Natural killer cell treated with Interleukin-12 subunit alpha and Interleukin-12 subunit beta and Interleukin-15 and Interleukin-18, amount 100 ng/mL, for 72 hours (primary cell): ENCODE data around the gene CH25H. TPM values are rescaled to one million over a fixed set of nuclear protein-coding genes. Genes with fewer than 3 reads are reported as not detected.

Experiments used
- ATAC-seq, 2 donors: fragments of 150-1000 bp; cut with Tn5 transposase in 1 of 2; sonication (Bioruptor Pico), chemical (Tn5 transposase) in 1 of 2; 2 replicates each; pipeline ENCODE4 v1.10.0; 2021
- DNase-seq: peaks from one replicate; pipeline ENCODE4 v3.0.0; 2022; ENCODE audit warnings: low spot score
- H3K27ac Mint-ChIP-seq, 2 donors: 1 replicate in 1 of 2; 2 replicates in 1 of 2; pipeline ENCODE4 v1.8.0; 2022; ENCODE audit warnings: mixed read lengths in 2 of 2, mild to moderate bottlenecking in 1 of 2, moderate library complexity in 1 of 2
- H3K27me3 Mint-ChIP-seq, 2 donors: 1 replicate in 1 of 2; 2 replicates in 1 of 2; pipeline ENCODE4 v1.8.0; 2022; ENCODE audit warnings: mixed read lengths in 2 of 2
- H3K36me3 Mint-ChIP-seq: one replicate; pipeline ENCODE4 v1.8.0; 2022; ENCODE audit warnings: mixed read lengths
- H3K4me1 Mint-ChIP-seq, 2 donors: 1 replicate in 1 of 2; 2 replicates in 1 of 2; pipeline ENCODE4 v1.8.0; 2022; ENCODE audit warnings: low read depth in 2 of 2, mixed read lengths in 2 of 2, mild to moderate bottlenecking in 1 of 2
- H3K4me3 Mint-ChIP-seq: one replicate; pipeline ENCODE4 v1.8.0; 2022; ENCODE audit warnings: mixed read lengths
- H3K9me3 Mint-ChIP-seq: 2 replicates; pipeline ENCODE4 v1.8.0; 2022; ENCODE audit warnings: mixed read lengths
- total RNA-seq, 2 donors: library from RNA; stranded (reverse); gene quantifications; one replicate each; pipeline ENCODE4 v1.2.3, GENCODE V29; 2022

The CH25H gene
- total RNA-seq, 2 donors from 2014 or later: not detected

DNA sequence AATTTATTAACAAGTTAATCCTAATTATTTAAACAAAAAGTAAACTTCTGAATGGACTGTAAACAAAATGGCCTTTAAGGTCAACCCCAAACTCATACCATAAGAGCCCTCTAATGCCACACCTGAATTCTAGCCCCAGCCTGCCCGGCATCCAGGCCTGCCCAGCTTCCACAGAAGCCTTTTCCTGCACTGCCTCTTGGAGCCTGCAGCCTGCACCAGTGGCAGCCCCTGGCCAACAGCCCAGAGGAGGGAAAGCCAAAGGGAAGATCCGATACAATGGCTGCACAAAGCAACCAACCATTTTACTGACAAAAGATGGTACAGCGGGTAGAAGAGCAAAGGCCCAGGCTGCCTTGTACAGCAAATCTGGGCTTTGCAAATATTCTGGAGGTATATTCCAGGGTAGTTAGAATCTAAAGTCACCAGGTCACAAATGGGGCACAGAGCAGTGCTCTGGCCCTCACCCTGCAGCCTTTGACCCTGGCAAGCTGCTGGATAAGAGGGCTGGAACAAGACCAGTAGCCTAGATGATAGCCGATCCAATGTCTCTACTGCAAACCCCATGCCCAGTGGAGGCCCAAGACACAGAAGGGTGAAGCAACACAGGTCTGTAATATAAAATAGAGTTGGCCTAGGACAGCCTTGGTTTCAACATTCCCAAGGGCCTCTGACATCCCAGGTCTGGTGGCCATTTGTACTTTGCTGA, 12.5 kb upstream of the CH25H start:
- Mint-ChIP-seq H3K27ac (no peak overlapping the region), H3K4me1 (peaks cover 0 to 9% of the 10 kb centered on the region in 2 donors), H3K27me3 (no peaks in the 10 kb centered on the region), H3K4me3 (no peak overlapping the region), H3K36me3 (no peaks in the 10 kb centered on the region), H3K9me3 (no peaks in the 10 kb centered on the region)
- DNase-seq: no peak
- ATAC-seq: no peak

DNA sequence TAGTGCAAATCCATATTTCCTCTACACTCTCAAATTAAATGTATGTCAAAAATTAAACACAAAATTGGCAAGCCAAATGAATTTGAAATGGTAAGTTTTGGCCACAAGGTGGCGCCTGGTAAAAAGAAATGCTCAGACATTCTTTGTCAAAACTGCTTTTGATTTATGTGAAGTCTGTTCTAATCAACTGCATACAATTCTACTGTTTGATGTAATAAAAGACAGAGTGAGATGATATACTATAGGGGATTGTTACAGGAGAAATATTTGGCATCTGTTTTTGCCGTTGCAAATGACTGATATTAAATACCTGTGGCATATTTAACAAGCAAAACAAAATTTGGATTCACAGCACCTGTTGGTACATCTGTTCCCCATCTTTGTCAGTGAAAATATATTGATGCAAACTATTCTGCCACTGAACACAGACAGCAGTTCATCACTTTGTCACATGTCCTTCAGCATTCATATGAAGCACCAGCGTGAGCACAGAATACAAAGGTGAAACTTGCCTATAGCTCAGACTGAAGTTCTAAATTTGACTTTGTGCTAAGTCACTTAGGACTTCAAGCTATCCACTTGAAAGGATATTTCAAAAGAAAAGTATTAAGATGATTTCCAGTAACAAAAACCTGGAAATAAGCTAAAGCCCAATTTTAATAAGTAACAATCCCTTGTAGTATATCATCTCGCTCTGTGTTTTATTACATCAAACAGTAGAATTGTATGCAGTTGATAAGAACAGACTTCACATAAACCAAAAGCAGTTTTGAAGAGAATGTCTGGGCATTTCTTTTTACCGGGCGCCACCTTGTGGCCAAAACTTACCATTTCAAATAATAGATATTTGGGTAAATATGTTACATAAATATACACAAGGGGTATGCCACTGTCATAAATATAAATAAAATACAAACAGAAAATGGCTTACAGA, 10.2 kb upstream of the CH25H start:
- peak; percentile 69 for DNase-seq
- no peak overlapping the region for H3K4me3 Mint-ChIP-seq
- no peak for ATAC-seq
- no peak overlapping the region for H3K27ac Mint-ChIP-seq
- no peaks in the 10 kb centered on the region for H3K36me3 Mint-ChIP-seq
- peaks cover 3 to 9% of the 10 kb centered on the region in 2 donors for H3K4me1 Mint-ChIP-seq
- no peaks in the 10 kb centered on the region for H3K27me3 Mint-ChIP-seq
- H3K9me3 Mint-ChIP-seq: no peaks in the 10 kb centered on the region

DNA sequence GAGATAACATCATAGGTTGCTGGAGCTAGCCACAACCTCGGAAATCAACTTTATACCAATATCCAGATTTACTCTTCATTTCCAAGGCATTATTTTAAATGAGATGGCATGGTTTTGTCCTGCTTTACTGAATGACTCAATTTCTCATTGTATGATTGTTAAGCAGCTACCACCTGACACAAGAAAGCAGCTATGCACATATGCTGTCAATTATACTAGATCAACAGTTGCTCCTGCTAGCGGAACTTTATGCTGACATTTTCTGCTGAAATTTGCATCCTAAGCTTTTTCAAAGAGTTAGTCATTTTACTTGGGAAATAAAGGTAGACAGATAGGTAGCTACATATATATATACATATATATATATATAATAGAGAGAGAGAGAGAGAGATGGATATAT, 8.9 kb upstream of the CH25H start:
- no peaks in the 10 kb centered on the region for H3K9me3 Mint-ChIP-seq
- ATAC-seq (no peak), DNase-seq (no peak)
- no peak overlapping the region for H3K27ac Mint-ChIP-seq
- no peak overlapping the region for H3K4me3 Mint-ChIP-seq
- peaks cover 3 to 9% of the 10 kb centered on the region in 2 donors for H3K4me1 Mint-ChIP-seq
- H3K27me3 Mint-ChIP-seq: peaks cover 4 to 8% of the 10 kb centered on the region in 2 donors
- H3K36me3 Mint-ChIP-seq: no peaks in the 10 kb centered on the region

DNA sequence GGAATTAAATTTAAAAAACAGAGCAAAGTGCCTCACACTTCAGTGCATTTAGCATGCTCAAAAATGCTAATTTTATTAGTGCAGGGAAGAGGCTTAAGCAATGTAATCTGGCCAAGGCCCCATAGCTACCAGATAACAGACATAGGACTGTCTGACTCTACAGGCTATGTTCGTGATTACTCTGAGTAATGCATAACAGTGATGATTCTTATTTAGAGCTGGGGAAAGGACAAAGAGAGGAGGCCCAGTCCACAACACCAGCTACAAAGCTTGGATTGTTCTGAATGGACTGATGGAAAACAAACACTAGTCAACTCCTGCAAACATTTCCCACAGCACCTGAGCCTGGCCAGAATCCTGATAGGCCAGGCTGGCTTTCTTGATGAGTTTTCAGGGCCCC, 8.4 kb upstream of the CH25H start:
- H3K9me3 Mint-ChIP-seq: no peaks in the 10 kb centered on the region
- ATAC-seq (no peak), DNase-seq (no peak)
- H3K27ac Mint-ChIP-seq: no peak overlapping the region
- no peak overlapping the region for H3K4me3 Mint-ChIP-seq
- no peaks in the 10 kb centered on the region for H3K36me3 Mint-ChIP-seq
- H3K4me1 Mint-ChIP-seq: peaks cover 3 to 9% of the 10 kb centered on the region in 2 donors
- H3K27me3 Mint-ChIP-seq: peaks cover 9 to 14% of the 10 kb centered on the region in 2 donors

DNA sequence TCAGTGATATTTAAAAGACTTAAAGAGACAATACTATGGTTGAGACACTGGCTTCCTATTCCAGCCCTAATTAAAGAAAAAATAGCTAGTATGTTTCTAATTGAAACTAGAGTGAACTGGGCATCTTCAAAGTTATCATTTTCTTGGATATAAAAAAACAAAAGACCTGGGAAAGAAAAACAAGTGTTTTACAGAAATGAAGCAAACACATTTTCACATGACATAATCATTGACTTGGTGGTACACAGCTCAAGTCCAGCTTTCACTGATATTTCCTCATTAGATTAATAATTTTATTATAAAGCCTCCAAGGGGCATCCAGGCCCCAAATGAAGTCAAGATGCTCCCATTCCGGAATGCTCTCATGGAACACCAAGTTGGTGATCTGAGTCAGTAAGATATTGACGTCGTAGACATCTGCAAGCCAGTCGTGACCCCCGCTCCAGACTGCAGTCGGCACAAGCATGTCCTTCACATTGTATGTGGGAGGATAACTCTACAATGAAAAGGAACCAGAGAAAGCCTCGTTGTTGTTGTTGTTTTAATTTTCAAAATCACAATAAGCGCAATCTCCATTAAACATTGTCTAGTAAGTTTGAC, 7.5 kb upstream of the CH25H start:
- ATAC-seq (no peak), DNase-seq (no peak)
- Mint-ChIP-seq H3K36me3 (no peaks in the 10 kb centered on the region), H3K4me1 (peaks cover 3 to 9% of the 10 kb centered on the region in 2 donors), H3K9me3 (no peaks in the 10 kb centered on the region), H3K27me3 (peaks cover 12 to 21% of the 10 kb centered on the region in 2 donors), H3K4me3 (no peak overlapping the region), H3K27ac (no peak overlapping the region)

DNA sequence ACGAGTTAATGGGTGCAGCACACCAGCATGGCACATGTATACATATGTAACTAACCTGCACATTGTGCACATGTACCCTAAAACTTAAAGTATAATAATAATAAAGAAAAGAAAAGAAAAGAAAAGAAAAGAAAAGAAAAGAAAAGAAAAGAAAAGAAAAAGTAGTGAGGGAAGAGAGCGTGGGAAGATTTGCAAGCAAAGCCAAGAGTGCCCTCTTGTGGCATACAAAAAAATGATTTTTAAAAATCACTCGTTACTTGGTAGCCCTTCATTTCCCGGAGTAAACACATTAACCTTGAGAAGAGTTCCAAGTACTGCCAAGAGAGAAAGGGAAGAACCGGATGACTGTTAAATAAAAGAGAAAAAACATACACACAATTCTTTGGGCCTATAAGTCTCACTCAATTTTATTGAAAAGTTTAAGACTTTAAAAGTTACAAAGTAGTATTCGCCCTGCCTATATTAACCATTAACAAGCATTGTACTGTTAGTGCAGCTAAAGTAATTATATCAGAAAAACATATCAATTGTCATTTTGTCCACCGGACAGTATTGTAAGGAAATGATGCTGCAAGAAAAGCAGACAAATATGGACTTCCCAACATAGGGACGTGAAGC, 6.2 kb upstream of the CH25H start:
- Mint-ChIP-seq H3K4me1 (peaks cover 3 to 9% of the 10 kb centered on the region in 2 donors), H3K27ac (no peak overlapping the region), H3K36me3 (no peaks in the 10 kb centered on the region), H3K4me3 (no peak overlapping the region), H3K27me3 (peaks cover 16 to 33% of the 10 kb centered on the region in 2 donors), H3K9me3 (no peaks in the 10 kb centered on the region)
- DNase-seq (no peak), ATAC-seq (no peak)

DNA sequence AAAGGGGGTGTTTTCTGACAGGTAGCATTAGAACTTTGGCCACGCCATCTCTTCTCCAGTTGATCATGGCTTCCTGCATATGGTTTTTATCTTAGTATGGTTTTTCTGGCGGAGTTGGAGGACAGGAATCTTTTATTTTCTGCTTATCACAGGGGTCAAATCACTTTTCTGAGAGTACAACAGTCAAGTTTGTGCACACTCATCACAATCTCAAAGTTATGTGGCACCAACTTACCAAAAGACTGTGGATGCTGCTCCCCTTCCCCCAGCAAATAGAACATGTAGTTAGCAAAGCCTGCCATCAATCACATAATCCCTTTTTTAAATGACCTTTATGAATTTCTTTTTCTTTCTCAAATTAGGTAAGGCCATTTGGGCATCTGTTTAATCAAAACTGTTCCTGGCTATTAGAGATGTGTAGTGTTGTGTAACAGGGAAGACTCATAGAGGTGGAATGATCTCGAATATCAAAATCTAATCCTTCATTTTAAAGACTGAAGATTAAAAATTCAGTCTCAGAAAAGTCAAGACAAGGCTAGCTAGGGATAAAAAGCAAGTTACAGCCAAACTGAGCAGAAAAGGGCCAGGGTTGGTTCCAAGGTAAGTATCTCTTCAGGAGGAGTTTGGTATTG, 3.8 kb upstream of the CH25H start:
- H3K4me1 Mint-ChIP-seq: peaks cover 14 to 15% of the 10 kb centered on the region in 2 donors
- H3K4me3 Mint-ChIP-seq: no peak overlapping the region
- H3K27me3 Mint-ChIP-seq: peaks cover 24 to 43% of the 10 kb centered on the region in 2 donors
- no peaks in the 10 kb centered on the region for H3K36me3 Mint-ChIP-seq
- ATAC-seq: no peak
- H3K27ac Mint-ChIP-seq: no peak overlapping the region
- no peaks in the 10 kb centered on the region for H3K9me3 Mint-ChIP-seq
- no peak for DNase-seq

DNA sequence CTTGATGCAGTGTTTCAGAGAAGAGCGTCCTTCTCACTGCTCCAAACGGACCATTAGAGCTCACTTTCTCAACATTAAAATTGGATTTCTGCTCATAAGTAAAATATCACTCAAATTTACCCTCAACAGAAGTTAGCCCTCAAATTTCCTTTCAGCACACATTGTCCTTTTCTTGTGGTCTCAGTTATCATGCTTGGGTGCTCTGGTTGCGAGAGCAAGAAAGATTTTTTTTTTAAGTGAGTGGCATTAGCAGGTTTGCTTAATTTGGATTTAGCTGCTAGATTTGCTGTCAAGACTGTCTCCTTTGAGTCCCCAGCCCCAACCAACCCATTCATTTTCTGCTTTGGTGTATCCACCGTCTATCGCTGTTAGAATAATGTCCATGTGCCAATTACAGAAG, 2.6 kb upstream of the CH25H start:
- Mint-ChIP-seq H3K27me3 (peaks cover 28 to 50% of the 10 kb centered on the region in 2 donors), H3K27ac (no peak overlapping the region), H3K9me3 (no peaks in the 10 kb centered on the region), H3K4me3 (no peak overlapping the region), H3K4me1 (peaks cover 14 to 15% of the 10 kb centered on the region in 2 donors), H3K36me3 (no peaks in the 10 kb centered on the region)
- DNase-seq (no peak), ATAC-seq (no peak)

DNA sequence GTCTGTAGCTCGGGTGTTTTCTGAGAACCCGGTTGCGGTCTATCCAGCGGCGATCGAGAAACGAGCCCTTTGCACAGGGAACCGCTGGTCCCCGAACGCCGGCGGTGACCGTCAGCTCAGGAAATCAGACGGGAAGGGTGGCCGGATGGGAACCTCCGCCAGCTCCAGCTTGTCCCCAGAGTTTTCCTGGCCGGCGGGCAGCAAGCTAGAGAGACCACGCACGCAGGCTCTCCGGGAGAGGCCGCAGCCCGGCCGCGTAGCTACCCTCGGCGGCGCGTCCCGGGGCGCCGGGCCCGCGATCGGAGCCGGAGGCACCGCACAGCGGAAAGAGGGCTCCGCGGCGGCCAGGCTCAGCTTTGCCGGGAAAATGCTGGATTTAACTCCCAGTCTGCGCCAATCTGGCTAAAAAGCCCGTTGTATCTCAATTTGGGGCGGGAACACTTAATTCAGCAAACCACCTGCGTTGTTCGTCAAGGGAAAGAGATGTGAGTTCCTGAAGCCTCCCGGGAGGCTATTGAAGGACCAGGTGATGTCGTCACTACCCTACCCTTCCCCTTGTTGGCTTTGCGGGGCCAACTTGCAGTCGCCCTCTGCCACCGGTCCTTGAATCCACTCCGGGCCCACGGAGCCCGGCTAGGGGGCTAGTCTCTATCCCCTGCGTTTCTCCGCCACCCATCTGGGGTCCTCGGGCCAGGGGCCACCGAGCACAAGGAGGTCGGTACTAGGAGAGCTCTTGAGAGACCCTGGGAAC, 859 bp upstream of the CH25H start:
- Mint-ChIP-seq H3K4me3 (peak overlapping the region; percentile 91), H3K9me3 (no peaks in the 10 kb centered on the region), H3K4me1 (peaks cover 11 to 15% of the 10 kb centered on the region in 2 donors), H3K27me3 (peaks cover 28 to 50% of the 10 kb centered on the region in 2 donors), H3K36me3 (no peaks in the 10 kb centered on the region), H3K27ac (no peak overlapping the region)
- no peak for DNase-seq
- ATAC-seq: peak; percentile 48 to 66

DNA sequence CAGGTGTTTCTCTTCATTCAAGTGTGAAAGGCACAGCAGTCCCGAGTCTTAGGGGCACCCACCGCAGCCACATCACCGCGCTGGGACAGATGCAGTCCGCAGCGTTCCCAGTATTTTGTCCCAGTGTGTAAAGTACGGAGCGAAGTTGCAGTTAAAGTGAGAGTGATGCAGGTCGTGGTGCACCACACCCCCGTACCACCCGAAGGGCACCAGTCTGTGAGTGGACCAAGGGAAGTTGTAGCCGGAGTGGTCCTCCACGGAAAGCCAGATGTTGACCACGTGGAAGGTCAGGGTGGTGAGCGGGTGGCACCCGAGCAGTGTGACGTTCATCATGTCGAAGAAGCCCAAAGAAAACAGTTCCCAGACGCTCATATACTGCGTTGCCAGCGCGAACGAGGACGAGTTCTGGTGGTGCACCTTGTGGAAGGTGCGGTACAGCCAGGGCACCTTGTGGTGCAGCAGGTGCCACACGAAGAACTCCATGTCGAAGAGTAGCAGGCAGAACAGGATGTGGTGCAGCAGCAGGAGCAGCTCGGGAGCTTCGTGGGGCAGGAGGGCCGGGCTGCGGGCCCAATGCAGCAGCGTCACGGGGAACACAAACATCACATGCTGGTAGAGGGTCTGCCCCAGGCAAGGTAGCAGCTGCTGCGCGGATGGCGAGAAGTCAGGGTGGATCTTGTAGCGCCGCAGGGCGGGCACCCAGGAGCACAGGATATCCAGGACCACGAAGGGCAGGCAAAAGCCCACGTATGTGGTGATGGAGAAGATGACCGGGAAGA, 526 bp downstream of the CH25H start:
- DNase-seq (no peak), ATAC-seq (peak; percentile 60 to 64)
- peaks cover 28 to 47% of the 10 kb centered on the region in 2 donors for H3K27me3 Mint-ChIP-seq
- H3K9me3 Mint-ChIP-seq: no peaks in the 10 kb centered on the region
- H3K36me3 Mint-ChIP-seq: no peaks in the 10 kb centered on the region
- H3K4me1 Mint-ChIP-seq: peaks cover 11 to 15% of the 10 kb centered on the region in 2 donors
- H3K4me3 Mint-ChIP-seq: peak overlapping the region; percentile 91
- H3K27ac Mint-ChIP-seq: no peak overlapping the region

DNA sequence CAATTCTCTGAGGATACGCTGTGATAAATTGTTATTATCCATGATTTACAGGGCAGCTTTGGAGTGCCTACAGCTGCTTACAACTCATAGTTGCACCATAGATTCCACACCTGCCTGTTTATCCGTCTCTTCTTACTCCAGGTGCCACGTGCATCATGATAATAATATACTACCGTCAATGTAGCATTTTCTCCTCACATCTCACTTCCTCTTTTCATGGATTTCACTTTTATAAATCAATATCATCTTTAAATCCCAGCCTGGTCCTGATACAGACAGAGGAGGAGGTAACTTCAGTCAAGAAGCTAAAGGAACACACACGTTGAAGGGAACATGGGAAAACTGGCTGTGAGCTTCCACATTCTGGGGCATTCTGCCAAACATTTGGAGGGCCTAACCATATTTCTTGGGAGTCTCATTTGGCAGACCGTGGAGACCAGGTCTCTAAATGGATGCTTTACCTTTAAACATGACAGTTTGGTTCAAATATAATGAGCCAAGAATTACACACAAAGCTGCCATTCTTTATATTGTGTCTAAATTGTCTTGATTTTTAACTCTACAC, 2.4 kb downstream of the CH25H start:
- DNase-seq (no peak), ATAC-seq (no peak)
- no peak overlapping the region for H3K27ac Mint-ChIP-seq
- no peaks in the 10 kb centered on the region for H3K36me3 Mint-ChIP-seq
- no peak overlapping the region for H3K4me3 Mint-ChIP-seq
- no peaks in the 10 kb centered on the region for H3K9me3 Mint-ChIP-seq
- H3K27me3 Mint-ChIP-seq: peaks cover 16 to 29% of the 10 kb centered on the region in 2 donors
- H3K4me1 Mint-ChIP-seq: peaks cover 15 to 17% of the 10 kb centered on the region in 2 donors

DNA sequence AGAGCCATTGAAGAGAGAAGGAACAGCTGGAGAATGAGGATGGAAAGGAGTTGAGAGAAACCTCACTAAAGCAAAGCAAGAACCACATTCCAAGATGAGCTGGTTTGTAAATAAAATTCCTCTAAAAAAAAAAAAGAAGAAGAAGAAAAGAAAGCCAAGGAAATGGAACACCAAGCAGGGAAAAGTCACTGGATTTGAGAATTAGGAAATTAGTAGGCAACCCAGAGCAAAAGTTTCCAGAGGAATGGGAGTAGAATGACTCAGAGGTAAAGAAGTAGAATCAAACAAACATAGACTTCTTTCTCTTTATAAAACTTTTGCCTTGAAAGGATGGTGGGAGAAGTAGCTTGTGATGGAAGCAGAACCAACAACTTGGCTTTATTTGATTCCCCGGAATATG, 3.9 kb downstream of the CH25H start:
- peaks cover 12 to 17% of the 10 kb centered on the region in 2 donors for H3K27me3 Mint-ChIP-seq

More for the DNA sequence above, 3.9 kb downstream of the CH25H start:
- DNase-seq (no peak), ATAC-seq (no peak)
- H3K9me3 Mint-ChIP-seq: no peaks in the 10 kb centered on the region
- H3K4me3 Mint-ChIP-seq: no peak overlapping the region
- no peaks in the 10 kb centered on the region for H3K36me3 Mint-ChIP-seq
- peaks cover 15 to 21% of the 10 kb centered on the region in 2 donors for H3K4me1 Mint-ChIP-seq
- no peak overlapping the region for H3K27ac Mint-ChIP-seq
